Measurements from ENCODE around the gene OGFOD1.
A peak's percentile ranks its signal among the peaks of the same experiment; 100 is the strongest.

The OGFOD1 gene

DNA sequence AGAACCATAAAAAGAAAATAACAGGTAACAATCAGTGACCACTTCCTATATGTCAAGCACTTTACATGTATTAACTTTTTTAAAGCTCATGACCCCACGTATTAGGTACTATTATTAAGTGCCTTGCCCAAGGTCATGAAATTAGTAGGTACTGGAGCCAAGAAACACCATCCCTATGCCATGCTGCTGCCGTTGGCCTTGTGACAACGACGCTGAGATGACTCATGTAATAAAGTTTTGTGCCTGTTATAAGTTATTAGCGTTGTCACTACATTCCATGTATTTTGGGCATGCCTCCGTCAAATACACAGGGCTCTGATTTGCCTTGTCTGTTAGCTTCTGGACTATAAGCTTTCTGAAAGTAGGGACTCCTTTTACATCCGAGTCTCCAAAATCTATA lies 67.1 kb downstream of the OGFOD1 start:
- TF ChIP-seq FOXP2 (optimal IDR thresholded peaks at IDR 0.05; ENCODE audit: borderline replicate concordance, extremely low read depth, extremely low read length, insufficient read depth) (no peak), TAF1 (IDR thresholded peaks at IDR 0.05; ENCODE audit: borderline replicate concordance, insufficient read depth, low read length) (no peak), POLR2AphosphoS5 (IDR thresholded peaks at IDR 0.05; ENCODE audit: low read depth, low read length) (no peak), SIN3A (IDR thresholded peaks at IDR 0.05; ENCODE audit: borderline replicate concordance, insufficient read depth, low read length) (no peak)
- TF ChIP-seq, protein P1, sequence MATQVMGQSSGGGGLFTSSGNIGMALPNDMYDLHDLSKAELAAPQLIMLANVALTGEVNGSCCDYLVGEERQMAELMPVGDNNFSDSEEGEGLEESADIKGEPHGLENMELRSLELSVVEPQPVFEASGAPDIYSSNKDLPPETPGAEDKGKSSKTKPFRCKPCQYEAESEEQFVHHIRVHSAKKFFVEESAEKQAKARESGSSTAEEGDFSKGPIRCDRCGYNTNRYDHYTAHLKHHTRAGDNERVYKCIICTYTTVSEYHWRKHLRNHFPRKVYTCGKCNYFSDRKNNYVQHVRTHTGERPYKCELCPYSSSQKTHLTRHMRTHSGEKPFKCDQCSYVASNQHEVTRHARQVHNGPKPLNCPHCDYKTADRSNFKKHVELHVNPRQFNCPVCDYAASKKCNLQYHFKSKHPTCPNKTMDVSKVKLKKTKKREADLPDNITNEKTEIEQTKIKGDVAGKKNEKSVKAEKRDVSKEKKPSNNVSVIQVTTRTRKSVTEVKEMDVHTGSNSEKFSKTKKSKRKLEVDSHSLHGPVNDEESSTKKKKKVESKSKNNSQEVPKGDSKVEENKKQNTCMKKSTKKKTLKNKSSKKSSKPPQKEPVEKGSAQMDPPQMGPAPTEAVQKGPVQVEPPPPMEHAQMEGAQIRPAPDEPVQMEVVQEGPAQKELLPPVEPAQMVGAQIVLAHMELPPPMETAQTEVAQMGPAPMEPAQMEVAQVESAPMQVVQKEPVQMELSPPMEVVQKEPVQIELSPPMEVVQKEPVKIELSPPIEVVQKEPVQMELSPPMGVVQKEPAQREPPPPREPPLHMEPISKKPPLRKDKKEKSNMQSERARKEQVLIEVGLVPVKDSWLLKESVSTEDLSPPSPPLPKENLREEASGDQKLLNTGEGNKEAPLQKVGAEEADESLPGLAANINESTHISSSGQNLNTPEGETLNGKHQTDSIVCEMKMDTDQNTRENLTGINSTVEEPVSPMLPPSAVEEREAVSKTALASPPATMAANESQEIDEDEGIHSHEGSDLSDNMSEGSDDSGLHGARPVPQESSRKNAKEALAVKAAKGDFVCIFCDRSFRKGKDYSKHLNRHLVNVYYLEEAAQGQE (IDR thresholded peaks at IDR 0.05; ENCODE audit: insufficient read depth in 1 of 2, low read depth in 2 of 2, low read length in 2 of 2), result no peak

- peak; percentile 93 for TF ChIP-seq POLR2AphosphoS5 (IDR thresholded peaks at IDR 0.05; ENCODE audit: low read depth, low read length)
- TF ChIP-seq, protein P1 (IDR thresholded peaks at IDR 0.05; ENCODE audit: insufficient read depth in 1 of 2, low read depth in 2 of 2, low read length in 2 of 2), result no peak
- TF ChIP-seq TAF1 (IDR thresholded peaks at IDR 0.05; ENCODE audit: borderline replicate concordance, insufficient read depth, low read length), result peak; percentile 28; the same call in 1 of the 2 replicates
- 0 out of 2 replicates have a peak, but pooled peaks have one; percentile 6 for TF ChIP-seq SIN3A (IDR thresholded peaks at IDR 0.05; ENCODE audit: borderline replicate concordance, insufficient read depth, low read length)
- no peak for TF ChIP-seq FOXP2 (optimal IDR thresholded peaks at IDR 0.05; ENCODE audit: borderline replicate concordance, extremely low read depth, extremely low read length, insufficient read depth)
Observed at GRCh38 chr16:56519459-56520250, 68.3 kb downstream of the OGFOD1 start, which contains the start of gene BBS2. BBS2 (minus strand) TSS chr16:56520024; CDS start chr16:56519862, 162 bp downstream.

- no peak for TF ChIP-seq POLR2AphosphoS5 (IDR thresholded peaks at IDR 0.05; ENCODE audit: low read depth, low read length)
- TF ChIP-seq SIN3A (IDR thresholded peaks at IDR 0.05; ENCODE audit: borderline replicate concordance, insufficient read depth, low read length), result no peak
- no peak for TF ChIP-seq TAF1 (IDR thresholded peaks at IDR 0.05; ENCODE audit: borderline replicate concordance, insufficient read depth, low read length)
- no peak for TF ChIP-seq FOXP2 (optimal IDR thresholded peaks at IDR 0.05; ENCODE audit: borderline replicate concordance, extremely low read depth, extremely low read length, insufficient read depth)
- TF ChIP-seq, protein P1 (IDR thresholded peaks at IDR 0.05; ENCODE audit: insufficient read depth in 1 of 2, low read depth in 2 of 2, low read length in 2 of 2), result no peak
Observed at GRCh38 chr16:56520251-56520577, 68.9 kb downstream of the OGFOD1 start.

- TF ChIP-seq, protein P1 (IDR thresholded peaks at IDR 0.05; ENCODE audit: insufficient read depth in 1 of 2, low read depth in 2 of 2, low read length in 2 of 2), result no peak
- no peak for TF ChIP-seq SIN3A (IDR thresholded peaks at IDR 0.05; ENCODE audit: borderline replicate concordance, insufficient read depth, low read length)
Observed at GRCh38 chr16:56525236-56525635, 73.9 kb downstream of the OGFOD1 start.

Measured in PFSK-1 (cell line).